Suprapubic skin (tissue), 4 donors: ENCODE results near the gene RPS16. TPM values are rescaled to one million over a fixed set of nuclear protein-coding genes. Genes with fewer than 3 reads are reported as not detected.

Source experiments
- DNase-seq, 2 donors: peaks; one replicate each; pipeline ENCODE4 v3.0.0-alpha.2; 2019; ENCODE audit warnings: low spot score in 2 of 2
- H3K27ac ChIP-seq: fragments of 200-600 bp; sonication (generic); one replicate; pipeline ENCODE4 v1.5.1; 2019
- H3K27me3 ChIP-seq: fragments of 200-600 bp; sonication (generic); one replicate; pipeline ENCODE4 v1.5.1; 2019
- H3K36me3 ChIP-seq: fragments of 200-600 bp; sonication (generic); one replicate; pipeline ENCODE4 v1.5.1; 2019
- H3K4me1 ChIP-seq: fragments of 200-600 bp; sonication (generic); one replicate; pipeline ENCODE4 v1.5.1; 2019
- H3K4me3 ChIP-seq: fragments of 200-600 bp; sonication (generic); one replicate; pipeline ENCODE4 v1.5.1; 2019; ENCODE audit warnings: mild to moderate bottlenecking
- H3K9me3 ChIP-seq: fragments of 200-600 bp; sonication (generic); one replicate; pipeline ENCODE4 v1.5.1; 2019
- EP300 ChIP-seq: sonication (generic); formaldehyde crosslinking; IDR thresholded peaks from one replicate; pipeline ENCODE4 v1.6.1; 2017; ENCODE audit warnings: antibody characterized with exemption
- POLR2A ChIP-seq, 2 donors: fragments of 450-650 bp; IDR thresholded peaks; one replicate each; pipeline ENCODE4 v1.6.1; 2017; ENCODE audit warnings: antibody characterized with exemption in 2 of 2, mild to moderate bottlenecking in 2 of 2, moderate library complexity in 2 of 2
- POLR2AphosphoS5 ChIP-seq, 3 donors: sonication (generic); formaldehyde crosslinking; IDR thresholded peaks; one replicate each; pipeline ENCODE4 v1.6.1; 2017; ENCODE audit warnings: antibody characterized with exemption in 3 of 3
- WGBS: methylation state at CpG from one replicate; pipeline ENCODE4 v1.1.5; 2018; 5-methylcytosine and 5-hydroxymethylcytosine counted together
- total RNA-seq, 4 donors: library from RNA; depleted of rRNA; stranded (reverse); fragments of >200 nt; gene quantifications; one replicate each; pipeline ENCODE4 v1.1.0, GENCODE V29; 2016
- TF ChIP-seq, protein P1 (sequence below), 2 donors: fragments of 200-600 bp in 1 of 2; fragments of 450-650 bp in 1 of 2; sonication (generic) in 1 of 2; IDR thresholded peaks; one replicate each; pipeline ENCODE4 v1.5.1; 2016 to 2019; ENCODE audit warnings: antibody characterized with exemption in 2 of 2, mild to moderate bottlenecking in 1 of 2, moderate library complexity in 1 of 2

RPS16 gene
- total RNA-seq, 4 donors from 2014 or later = 1,096 to 2,035 (median 1,787) TPM

DNA sequence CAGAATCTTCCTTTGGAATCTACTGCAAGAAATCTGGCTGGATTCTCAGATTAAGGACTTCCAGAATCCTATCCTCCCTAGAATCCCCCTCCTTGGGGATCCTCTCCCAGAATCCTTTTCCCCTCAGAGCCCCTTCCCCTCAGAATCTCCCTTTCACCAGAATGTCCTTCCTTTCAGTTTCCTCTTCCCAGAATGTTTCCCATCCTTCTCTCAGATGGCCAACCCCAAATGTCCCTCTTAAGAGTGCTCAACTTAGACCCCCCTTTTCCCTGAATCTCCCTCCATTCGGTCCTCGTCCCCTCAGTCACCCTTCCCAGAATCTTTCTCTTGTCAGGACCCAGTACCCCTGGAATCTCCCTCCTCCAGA lies 584 bp upstream of the RPS16 start:
- H3K36me3 ChIP-seq = peaks cover 32% of the 10 kb centered on the region
- H3K9me3 ChIP-seq = no peaks in the 10 kb centered on the region
- H3K4me3 ChIP-seq = peak overlapping the region; percentile 89
- H3K27me3 ChIP-seq = no peaks in the 10 kb centered on the region
- peaks cover 37% of the 10 kb centered on the region for H3K4me1 ChIP-seq
- 13% methylated on average over 2 of the region's 2 CpGs for WGBS
- DNase-seq = no peak
- TF ChIP-seq, protein P1, sequence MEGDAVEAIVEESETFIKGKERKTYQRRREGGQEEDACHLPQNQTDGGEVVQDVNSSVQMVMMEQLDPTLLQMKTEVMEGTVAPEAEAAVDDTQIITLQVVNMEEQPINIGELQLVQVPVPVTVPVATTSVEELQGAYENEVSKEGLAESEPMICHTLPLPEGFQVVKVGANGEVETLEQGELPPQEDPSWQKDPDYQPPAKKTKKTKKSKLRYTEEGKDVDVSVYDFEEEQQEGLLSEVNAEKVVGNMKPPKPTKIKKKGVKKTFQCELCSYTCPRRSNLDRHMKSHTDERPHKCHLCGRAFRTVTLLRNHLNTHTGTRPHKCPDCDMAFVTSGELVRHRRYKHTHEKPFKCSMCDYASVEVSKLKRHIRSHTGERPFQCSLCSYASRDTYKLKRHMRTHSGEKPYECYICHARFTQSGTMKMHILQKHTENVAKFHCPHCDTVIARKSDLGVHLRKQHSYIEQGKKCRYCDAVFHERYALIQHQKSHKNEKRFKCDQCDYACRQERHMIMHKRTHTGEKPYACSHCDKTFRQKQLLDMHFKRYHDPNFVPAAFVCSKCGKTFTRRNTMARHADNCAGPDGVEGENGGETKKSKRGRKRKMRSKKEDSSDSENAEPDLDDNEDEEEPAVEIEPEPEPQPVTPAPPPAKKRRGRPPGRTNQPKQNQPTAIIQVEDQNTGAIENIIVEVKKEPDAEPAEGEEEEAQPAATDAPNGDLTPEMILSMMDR (IDR thresholded peaks at IDR 0.05) = no peak
- TF ChIP-seq POLR2A (IDR thresholded peaks at IDR 0.05) = no peak
- H3K27ac ChIP-seq = peak overlapping the region; percentile 82

DNA sequence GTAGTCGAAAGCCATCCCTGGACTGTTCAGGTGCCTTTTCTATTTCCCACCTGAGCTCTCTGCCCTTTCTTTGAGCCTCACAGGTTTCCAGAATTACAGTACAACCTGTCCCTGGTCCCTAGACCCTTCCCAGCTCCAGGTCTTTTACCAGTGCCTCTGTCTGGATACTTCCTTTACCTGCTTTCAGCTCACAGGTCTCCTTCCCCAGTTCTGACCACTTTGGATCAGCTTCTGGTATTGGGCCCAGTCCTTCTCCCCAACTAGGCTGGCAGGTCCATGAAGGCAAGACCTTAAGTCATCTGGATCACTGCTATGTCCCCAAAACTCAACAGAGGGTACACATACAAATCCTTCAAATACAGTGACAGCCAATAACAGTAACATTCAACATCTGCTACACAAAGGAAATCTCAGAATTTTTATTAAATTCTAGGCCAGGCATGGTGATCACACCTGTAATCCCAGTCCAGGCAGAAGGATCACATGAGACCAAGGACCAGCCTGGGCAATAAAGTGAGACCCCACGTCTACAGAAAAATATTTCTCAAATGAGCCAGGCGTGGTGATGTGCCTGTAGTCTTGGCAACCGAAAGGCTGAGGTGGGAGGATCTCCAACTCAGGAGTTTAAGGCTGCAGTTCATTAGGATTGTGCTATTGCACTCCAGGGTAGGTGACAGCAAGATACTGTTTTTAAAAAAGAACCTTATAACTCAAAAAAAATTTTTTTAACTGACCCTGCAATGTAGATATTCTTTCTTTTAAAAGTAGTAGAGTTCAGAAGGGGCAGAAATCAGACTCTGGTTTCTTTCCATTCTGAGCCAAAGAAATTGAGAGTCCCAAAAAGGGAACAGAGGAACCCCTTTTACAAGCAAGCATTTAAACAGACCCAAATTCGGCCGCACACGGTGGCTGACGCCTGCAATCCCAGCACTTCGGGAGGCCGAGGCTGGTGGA lies 1.3 kb downstream of the RPS16 start:
- WGBS = 53% methylated on average over 10 of the region's 10 CpGs
- no peak for DNase-seq
- Histone ChIP-seq H3K27ac (peak overlapping the region; percentile 89), H3K4me3 (peak overlapping the region; percentile 89), H3K4me1 (peaks cover 36% of the 10 kb centered on the region), H3K27me3 (no peaks in the 10 kb centered on the region), H3K36me3 (peaks cover 32% of the 10 kb centered on the region), H3K9me3 (no peaks in the 10 kb centered on the region)
- no peak for TF ChIP-seq POLR2AphosphoS5 (IDR thresholded peaks at IDR 0.05)
- TF ChIP-seq, protein P1 (IDR thresholded peaks at IDR 0.05) = no peak
- no peak for TF ChIP-seq POLR2A (IDR thresholded peaks at IDR 0.05)
- no peak for TF ChIP-seq EP300

DNA sequence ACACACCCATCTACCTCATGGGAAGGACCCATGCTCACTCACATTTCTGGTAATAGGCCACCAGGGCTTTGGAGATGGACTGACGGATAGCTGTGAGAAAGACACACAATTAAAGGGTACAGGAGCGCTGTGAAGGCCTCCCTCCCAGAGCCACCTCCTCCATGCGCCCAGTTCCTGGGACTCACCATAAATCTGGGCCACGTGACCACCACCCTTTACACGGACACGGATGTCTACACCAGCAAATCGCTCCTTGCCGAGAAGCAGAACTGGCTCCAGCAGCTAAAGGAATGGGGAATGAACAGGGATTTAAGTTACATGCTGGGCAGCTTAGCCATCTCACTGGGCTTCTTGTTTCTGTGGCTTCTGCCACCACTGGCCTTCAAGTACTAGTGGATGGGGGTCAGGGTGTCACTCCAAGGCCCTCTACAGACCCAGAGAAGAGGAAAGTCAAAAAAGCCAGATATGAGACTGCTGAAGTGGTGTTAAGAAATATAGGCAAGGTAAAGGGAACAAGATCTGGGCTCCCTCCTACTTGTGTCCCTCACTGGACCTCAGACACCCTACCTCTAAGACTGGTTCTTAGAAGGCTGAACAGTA lies 2.2 kb downstream of the RPS16 start:
- H3K36me3 ChIP-seq = peaks cover 32% of the 10 kb centered on the region
- no peak for DNase-seq
- TF ChIP-seq, protein P1 (IDR thresholded peaks at IDR 0.05) = no peak
- H3K4me3 ChIP-seq = no peak overlapping the region
- H3K27ac ChIP-seq = no peak overlapping the region
- H3K9me3 ChIP-seq = no peaks in the 10 kb centered on the region
- H3K4me1 ChIP-seq = peaks cover 39% of the 10 kb centered on the region
- 97% methylated on average over 8 of the region's 8 CpGs for WGBS
- H3K27me3 ChIP-seq = no peaks in the 10 kb centered on the region

DNA sequence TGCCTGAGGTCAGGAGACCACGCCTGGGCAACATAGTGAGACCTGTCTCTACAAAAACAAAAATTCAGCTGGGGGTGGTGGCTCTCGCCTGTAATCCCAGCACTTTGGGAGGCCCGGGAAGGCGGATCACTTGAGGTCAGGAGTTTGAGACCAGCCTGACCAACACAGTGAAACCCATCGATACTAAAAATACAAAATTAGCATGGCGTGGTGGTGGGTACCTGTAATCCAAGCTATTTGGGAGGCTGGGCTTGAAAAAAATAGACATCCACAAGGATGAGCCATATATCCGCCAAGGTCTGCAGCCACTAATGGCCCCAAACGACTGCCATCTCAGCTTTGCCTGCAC lies 3.1 kb downstream of the RPS16 start:
- no peak for DNase-seq
- H3K9me3 ChIP-seq = no peaks in the 10 kb centered on the region
- peaks cover 44% of the 10 kb centered on the region for H3K4me1 ChIP-seq
- H3K36me3 ChIP-seq = peaks cover 32% of the 10 kb centered on the region
- no peaks in the 10 kb centered on the region for H3K27me3 ChIP-seq
- no peak overlapping the region for H3K27ac ChIP-seq
- no peak for TF ChIP-seq POLR2AphosphoS5 (IDR thresholded peaks at IDR 0.05)
- TF ChIP-seq, protein P1 (IDR thresholded peaks at IDR 0.05) = no peak
- TF ChIP-seq POLR2A (IDR thresholded peaks at IDR 0.05) = no peak
- TF ChIP-seq EP300 = no peak
- no peak overlapping the region for H3K4me3 ChIP-seq
- WGBS = 92% methylated on average over 8 of the region's 8 CpGs
